IMR-90 (cell line): ENCODE measurements around the gene FBXO40. TPM values are rescaled to one million over a fixed set of nuclear protein-coding genes. Genes with fewer than 3 reads are reported as not detected.

Experiments used
- ATAC-seq: fragments of 200-7000 bp; cut with Tn5 transposase; 2 replicates; pipeline ENCODE4 v1.9.1; 2020; ENCODE audit warnings: low read depth, mild to moderate bottlenecking, moderate library complexity
- BruUV-seq: library from RNA; stranded (reverse); fragments of 400-500 nt; replicated peaks from 2 replicates; lab custom pipeline; 2021; lab: Mats Ljungman, UMichigan
- CTCF ChIA-PET: fragments of 300-600 bp; formaldehyde crosslinking; extraction: SDS; loops from one replicate; lab custom pipeline; 2021; ENCODE audit warnings: antibody characterized with exemption; lab: Yijun Ruan, JAX
- POLR2A ChIA-PET: fragments of 300-600 bp; sonication (Branson Sonifier 250); formaldehyde crosslinking; loops from one replicate; lab custom pipeline; 2022; ENCODE audit warnings: antibody characterized with exemption; ENCODE audit not compliant: unreplicated experiment; lab: Charles Lee
- DNase-seq: peaks from one replicate; pipeline ENCODE4 v3.0.0; 2013
- H2AFZ ChIP-seq: replicated peaks from 2 replicates; pipeline ENCODE3; 2013; ENCODE audit warnings: low read length, mild to moderate bottlenecking; ENCODE audit not compliant: poor library complexity
- H2AK5ac ChIP-seq: 2 replicates; pipeline ENCODE4 v1.6.1; 2013; ENCODE audit warnings: low read depth, low read length, inconsistent platforms
- H2AK9ac ChIP-seq: replicated peaks from 2 replicates; pipeline ENCODE3; 2013; ENCODE audit warnings: mild to moderate bottlenecking, low read depth, low read length, moderate library complexity; ENCODE audit not compliant: poor library complexity
- H2BK120ac ChIP-seq: 2 replicates; pipeline ENCODE4 v1.6.1; 2013; ENCODE audit warnings: low read depth, low read length, inconsistent platforms
- H2BK15ac ChIP-seq: 3 replicates; pipeline ENCODE4 v1.6.1; 2013; ENCODE audit warnings: low read depth, low read length, inconsistent platforms
- H2BK20ac ChIP-seq: 2 replicates; pipeline ENCODE4 v1.6.1; 2013; ENCODE audit warnings: low read depth, mild to moderate bottlenecking, inconsistent platforms, low read length, moderate library complexity
- H2BK5ac ChIP-seq: 2 replicates; pipeline ENCODE4 v1.6.1; 2013; ENCODE audit warnings: mild to moderate bottlenecking, low read depth, low read length, inconsistent platforms; ENCODE audit not compliant: poor library complexity, severe bottlenecking
- H3K14ac ChIP-seq: replicated peaks from 2 replicates; pipeline ENCODE4 v1.6.1; 2013; ENCODE audit warnings: low read depth, low read length, inconsistent platforms
- H3K18ac ChIP-seq: 2 replicates; pipeline ENCODE4 v1.6.1; 2013; ENCODE audit warnings: low read depth, low read length, control low read depth
- H3K23ac ChIP-seq: 2 replicates; pipeline ENCODE4 v1.6.1; 2013; ENCODE audit warnings: low read depth, low read length, inconsistent platforms
- H3K27ac ChIP-seq: 2 replicates; pipeline ENCODE4 v1.5.1; 2013; ENCODE audit warnings: mild to moderate bottlenecking, control low read depth, low read length; ENCODE audit not compliant: insufficient read depth
- H3K27me3 ChIP-seq: 2 replicates; pipeline ENCODE4 v1.6.1; 2013; ENCODE audit warnings: low read length; ENCODE audit not compliant: control insufficient read depth, insufficient read depth
- H3K36me3 ChIP-seq: 2 replicates; pipeline ENCODE4 v1.6.1; 2013; ENCODE audit warnings: low read length, mixed read lengths; ENCODE audit not compliant: control insufficient read depth, insufficient read depth
- H3K4ac ChIP-seq: 2 replicates; pipeline ENCODE4 v1.6.1; 2013; ENCODE audit warnings: low read depth, low read length, inconsistent platforms
- H3K4me1 ChIP-seq: 2 replicates; pipeline ENCODE4 v1.6.1; 2013; ENCODE audit warnings: low read length, mixed read lengths; ENCODE audit not compliant: control insufficient read depth, insufficient read depth
- H3K4me2 ChIP-seq: 2 replicates; pipeline ENCODE4 v1.6.1; 2013; ENCODE audit warnings: low read depth, mild to moderate bottlenecking, control low read depth, low read length, moderate library complexity
- H3K4me3 ChIP-seq: 2 replicates; pipeline ENCODE4 v1.5.1; 2013; ENCODE audit warnings: low read depth, mild to moderate bottlenecking, control low read depth, low read length, moderate library complexity; ENCODE audit not compliant: insufficient read depth
- H3K56ac ChIP-seq: 2 replicates; pipeline ENCODE4 v1.6.1; 2013; ENCODE audit warnings: low read length, inconsistent platforms; ENCODE audit not compliant: insufficient read depth; ENCODE audit errors: extremely low read depth
- H3K79me1 ChIP-seq, 2 experiments: 2 replicates each; pipeline ENCODE4 v1.6.1; 2013; ENCODE audit warnings: low read length in 2 of 2, inconsistent platforms in 1 of 2, low read depth in 1 of 2
- H3K9ac ChIP-seq: 2 replicates; pipeline ENCODE4 v1.6.1; 2013; ENCODE audit warnings: low read depth, low read length, control low read depth
- H3K9me1 ChIP-seq: 2 replicates; pipeline ENCODE4 v1.6.1; 2013; ENCODE audit warnings: low read length, inconsistent platforms; ENCODE audit not compliant: insufficient read depth
- H3K9me3 ChIP-seq: 2 replicates; pipeline ENCODE4 v1.6.1; 2013; ENCODE audit warnings: low read length; ENCODE audit not compliant: control insufficient read depth, insufficient read depth
- H4K20me1 ChIP-seq: 2 replicates; pipeline ENCODE4 v1.6.1; 2013; ENCODE audit warnings: low read length, inconsistent platforms; ENCODE audit not compliant: insufficient read depth
- H4K5ac ChIP-seq: 2 replicates; pipeline ENCODE4 v1.6.1; 2013; ENCODE audit warnings: mild to moderate bottlenecking, low read depth, low read length, control low read depth
- H4K8ac ChIP-seq, 2 experiments: 2 replicates each; pipeline ENCODE4 v1.6.1; 2013; ENCODE audit warnings: low read depth in 2 of 2, low read length in 2 of 2, control low read depth in 1 of 2, inconsistent platforms in 1 of 2
- H4K91ac ChIP-seq: 2 replicates; pipeline ENCODE4 v1.6.1; 2013; ENCODE audit warnings: low read depth, low read length, inconsistent platforms; ENCODE audit not compliant: insufficient read depth
- BHLHE40 ChIP-seq: fragments of 150-350 bp; IDR thresholded peaks from 2 replicates; pipeline ENCODE4 v1.6.1; 2016; ENCODE audit warnings: mild to moderate bottlenecking, low read depth, low read length
- CEBPB ChIP-seq: IDR thresholded peaks from 2 replicates; pipeline ENCODE4 v1.6.1; 2012; ENCODE audit warnings: low read depth, low read length, improper control_type of control experiment
- CHD1 ChIP-seq: IDR thresholded peaks from 2 replicates; pipeline ENCODE4 v1.6.1; 2012; ENCODE audit warnings: low read depth, low read length, improper control_type of control experiment
- FOS ChIP-seq: fragments of 150-350 bp; IDR thresholded peaks from 2 replicates; pipeline ENCODE4 v1.6.1; 2016; ENCODE audit warnings: low read depth, low read length
- MAFK ChIP-seq: IDR thresholded peaks from 2 replicates; pipeline ENCODE4 v1.6.1; 2012; ENCODE audit warnings: low read depth, low read length, improper control_type of control experiment
- MAZ ChIP-seq: IDR thresholded peaks from 2 replicates; pipeline ENCODE4 v1.6.1; 2012; ENCODE audit warnings: low read depth, mild to moderate bottlenecking, low read length, improper control_type of control experiment, moderate library complexity, borderline replicate concordance
- MXI1 ChIP-seq: IDR thresholded peaks from 2 replicates; pipeline ENCODE4 v1.6.1; 2012; ENCODE audit warnings: low read depth, mild to moderate bottlenecking, low read length, moderate library complexity, borderline replicate concordance
- NFE2L2 ChIP-seq: fragments of 150-350 bp; IDR thresholded peaks from 2 replicates; pipeline ENCODE4 v1.6.1; 2016; ENCODE audit warnings: low read depth, mild to moderate bottlenecking, low read length
- POLR2A ChIP-seq: IDR thresholded peaks from 2 replicates; pipeline ENCODE4 v1.6.1; 2012; ENCODE audit warnings: mild to moderate bottlenecking, low read depth, low read length
- RAD21 ChIP-seq: IDR thresholded peaks from 2 replicates; pipeline ENCODE4 v1.6.1; 2012; ENCODE audit warnings: low read length, improper control_type of control experiment
- RCOR1 ChIP-seq: IDR thresholded peaks from 2 replicates; pipeline ENCODE4 v1.6.1; 2012; ENCODE audit warnings: mild to moderate bottlenecking, low read length, improper control_type of control experiment; ENCODE audit not compliant: insufficient replicate concordance
- RFX5 ChIP-seq: IDR thresholded peaks from 2 replicates; pipeline ENCODE4 v1.8.0; 2012; ENCODE audit warnings: low read depth, mild to moderate bottlenecking, low read length, moderate library complexity
- SMC3 ChIP-seq: fragments of 150-350 bp; IDR thresholded peaks from 2 replicates; pipeline ENCODE4 v1.6.1; 2016; ENCODE audit warnings: low read depth, mild to moderate bottlenecking, antibody characterized with exemption, low read length, moderate library complexity
- WGBS, 2 experiments: methylation state at CpG; one replicate each; pipeline versions ENCODE4 v1.1.5 to v1.1.7; 2013; ENCODE audit warnings: missing lambda C conversion rate in 2 of 2; ENCODE audit not compliant: insufficient read length in 1 of 2; ENCODE audit errors: extremely low coverage in 2 of 2; 5-methylcytosine and 5-hydroxymethylcytosine counted together
- dilution Hi-C: fragments of 300-500 bp; cut with HindIII; formaldehyde crosslinking; loops from one replicate; pipeline ENCODE4 v1.14.3; 2018; ENCODE audit warnings: low sequenced_read_pairs; ENCODE audit not compliant: unreplicated experiment
- in situ Hi-C: fragments of 300-500 bp; cut with MboI; formaldehyde crosslinking; loops from 3 replicates; pipeline ENCODE4 v1.14.3; 2019; ENCODE audit warnings: low sequenced_read_pairs, inconsistent platforms, mixed read lengths
- intact Hi-C: fragments of 100-400 bp; cut with micrococcal nuclease; formaldehyde crosslinking; loops from 2 replicates; pipeline ENCODE4 v1.10.0; 2022
- polyA plus RNA-seq, 3 experiments: library from polyadenylated mRNA; depleted of rRNA; stranded (reverse); fragments of >200 nt; gene quantifications; 2 replicates each; pipeline ENCODE4 v1.2.3, GENCODE V29; 2012; ENCODE audit warnings: low replicate concordance in 1 of 3
- total RNA-seq: library from RNA; depleted of rRNA; stranded (reverse); fragments of >200 nt; gene quantifications from 2 replicates; pipeline ENCODE4 v1.2.3, GENCODE V29; 2012
- TF ChIP-seq, protein P1 (sequence below): fragments of 150-350 bp; IDR thresholded peaks from 2 replicates; pipeline ENCODE4 v1.6.1; 2017; ENCODE audit warnings: mild to moderate bottlenecking, antibody characterized with exemption, low read length, low read depth
- TF ChIP-seq, protein P2 (sequence below): conservative IDR thresholded peaks from 2 replicates; pipeline ENCODE4 v1.5.1; 2012; ENCODE audit warnings: mild to moderate bottlenecking, low read depth, low read length, improper control_type of control experiment
- TF ChIP-seq, protein P3 (sequence below): fragments of 150-350 bp; IDR thresholded peaks from 2 replicates; pipeline ENCODE4 v1.6.1; 2016; ENCODE audit warnings: low read depth, mild to moderate bottlenecking, low read length, moderate library complexity, borderline replicate concordance

FBXO40 gene
- total and polyA plus RNA-seq, 2 of the 4 experiments (the other 2 are of a cell fraction) = not detected

DNA sequence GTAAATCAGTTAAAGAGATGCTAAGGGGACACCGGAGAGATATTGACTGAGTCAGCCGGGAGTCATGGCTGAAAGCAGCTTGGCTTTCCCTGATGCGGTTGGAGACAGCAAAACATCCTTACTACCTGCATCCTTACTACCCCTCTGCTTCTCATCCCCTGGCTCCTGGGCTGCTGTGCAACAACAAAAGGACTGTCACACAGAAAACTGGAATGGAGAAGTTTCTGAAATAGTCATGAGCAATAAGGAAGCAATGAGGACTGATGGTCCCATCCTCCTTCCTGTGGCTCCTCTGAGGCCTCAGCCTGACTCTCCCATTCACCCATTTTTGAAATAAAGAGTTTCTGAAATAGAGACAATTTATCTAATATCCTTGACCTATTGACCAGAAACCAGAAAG lies 66.4 kb downstream of the FBXO40 start:
- intact Hi-C loops = no loop called here
- no peaks in the 10 kb centered on the region for H3K27me3 ChIP-seq
- DNase-seq = no peak
- no peak overlapping the region for H2BK120ac ChIP-seq
- H4K5ac ChIP-seq = no peak overlapping the region
- H3K18ac ChIP-seq = no peak overlapping the region
- peaks cover 15% of the 10 kb centered on the region for H3K36me3 ChIP-seq
- in situ Hi-C loops = no loop called here
- H3K14ac ChIP-seq = no peak overlapping the region
- no CpG with 5 or more reads among the region's 3 CpGs for WGBS, 2 experiments
- H3K27ac ChIP-seq = no peak overlapping the region
- no peak overlapping the region for H4K8ac ChIP-seq
- TF ChIP-seq RCOR1 (no peak), SMC3 (no peak), POLR2A (no peak), NFE2L2 (no peak), FOS (no peak), BHLHE40 (no peak), RFX5 (no peak), RAD21 (no peak), CEBPB (no peak), MAZ (no peak), CHD1 (no peak), MAFK (no peak), MXI1 (no peak)
- TF ChIP-seq, protein P1, sequence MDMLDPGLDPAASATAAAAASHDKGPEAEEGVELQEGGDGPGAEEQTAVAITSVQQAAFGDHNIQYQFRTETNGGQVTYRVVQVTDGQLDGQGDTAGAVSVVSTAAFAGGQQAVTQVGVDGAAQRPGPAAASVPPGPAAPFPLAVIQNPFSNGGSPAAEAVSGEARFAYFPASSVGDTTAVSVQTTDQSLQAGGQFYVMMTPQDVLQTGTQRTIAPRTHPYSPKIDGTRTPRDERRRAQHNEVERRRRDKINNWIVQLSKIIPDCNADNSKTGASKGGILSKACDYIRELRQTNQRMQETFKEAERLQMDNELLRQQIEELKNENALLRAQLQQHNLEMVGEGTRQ = no peak
- TF ChIP-seq, protein P2, sequence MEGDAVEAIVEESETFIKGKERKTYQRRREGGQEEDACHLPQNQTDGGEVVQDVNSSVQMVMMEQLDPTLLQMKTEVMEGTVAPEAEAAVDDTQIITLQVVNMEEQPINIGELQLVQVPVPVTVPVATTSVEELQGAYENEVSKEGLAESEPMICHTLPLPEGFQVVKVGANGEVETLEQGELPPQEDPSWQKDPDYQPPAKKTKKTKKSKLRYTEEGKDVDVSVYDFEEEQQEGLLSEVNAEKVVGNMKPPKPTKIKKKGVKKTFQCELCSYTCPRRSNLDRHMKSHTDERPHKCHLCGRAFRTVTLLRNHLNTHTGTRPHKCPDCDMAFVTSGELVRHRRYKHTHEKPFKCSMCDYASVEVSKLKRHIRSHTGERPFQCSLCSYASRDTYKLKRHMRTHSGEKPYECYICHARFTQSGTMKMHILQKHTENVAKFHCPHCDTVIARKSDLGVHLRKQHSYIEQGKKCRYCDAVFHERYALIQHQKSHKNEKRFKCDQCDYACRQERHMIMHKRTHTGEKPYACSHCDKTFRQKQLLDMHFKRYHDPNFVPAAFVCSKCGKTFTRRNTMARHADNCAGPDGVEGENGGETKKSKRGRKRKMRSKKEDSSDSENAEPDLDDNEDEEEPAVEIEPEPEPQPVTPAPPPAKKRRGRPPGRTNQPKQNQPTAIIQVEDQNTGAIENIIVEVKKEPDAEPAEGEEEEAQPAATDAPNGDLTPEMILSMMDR = no peak
- TF ChIP-seq, protein P3, sequence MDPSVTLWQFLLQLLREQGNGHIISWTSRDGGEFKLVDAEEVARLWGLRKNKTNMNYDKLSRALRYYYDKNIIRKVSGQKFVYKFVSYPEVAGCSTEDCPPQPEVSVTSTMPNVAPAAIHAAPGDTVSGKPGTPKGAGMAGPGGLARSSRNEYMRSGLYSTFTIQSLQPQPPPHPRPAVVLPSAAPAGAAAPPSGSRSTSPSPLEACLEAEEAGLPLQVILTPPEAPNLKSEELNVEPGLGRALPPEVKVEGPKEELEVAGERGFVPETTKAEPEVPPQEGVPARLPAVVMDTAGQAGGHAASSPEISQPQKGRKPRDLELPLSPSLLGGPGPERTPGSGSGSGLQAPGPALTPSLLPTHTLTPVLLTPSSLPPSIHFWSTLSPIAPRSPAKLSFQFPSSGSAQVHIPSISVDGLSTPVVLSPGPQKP = no peak
- H2AK9ac ChIP-seq = no peak overlapping the region
- POLR2A ChIA-PET = no interaction called here
- H2BK5ac ChIP-seq = no peak overlapping the region
- no peak overlapping the region for H2BK20ac ChIP-seq
- no peak overlapping the region for H3K9ac ChIP-seq
- H4K20me1 ChIP-seq = no peaks in the 10 kb centered on the region
- peaks cover 6% of the 10 kb centered on the region; the same call in 1 of the 2 replicates for H3K9me1 ChIP-seq
- no peaks in the 10 kb centered on the region for H3K79me1 ChIP-seq
- H2AFZ ChIP-seq = no peak overlapping the region
- BruUV-seq = no TSS peak
- no peak for ATAC-seq
- H3K4me1 ChIP-seq = no peaks in the 10 kb centered on the region
- H3K4me3 ChIP-seq = no peak overlapping the region
- dilution Hi-C loops = no loop called here
- H4K91ac ChIP-seq = no peak overlapping the region
- H3K4ac ChIP-seq = no peak overlapping the region
- no peak overlapping the region for H3K4me2 ChIP-seq
- no peak overlapping the region for H3K23ac ChIP-seq
- no peak overlapping the region for H2AK5ac ChIP-seq
- no peak overlapping the region for H2BK15ac ChIP-seq
- H3K56ac ChIP-seq = no peak overlapping the region
- CTCF ChIA-PET = no interaction called here
- H3K9me3 ChIP-seq = no peaks in the 10 kb centered on the region
